HCT116 (cell line): ENCODE data around the gene SLC8A1. TPM values are rescaled to one million over a fixed set of nuclear protein-coding genes. Genes with fewer than 3 reads are reported as not detected.

ENCODE experiments used
- ATAC-seq: fragments of 200-7000 bp; cut with Tn5 transposase; 2 replicates; pipeline ENCODE4 v1.9.1; 2020; ENCODE audit warnings: mild to moderate bottlenecking, moderate library complexity
- BruUV-seq: library from RNA; stranded (reverse); fragments of 400-500 nt; replicated peaks from 2 replicates; lab custom pipeline; 2021; lab: Mats Ljungman, UMichigan
- CTCF ChIA-PET: fragments of 300-600 bp; sonication (Branson Sonifier 250); formaldehyde crosslinking; loops from one replicate; lab custom pipeline; 2021; ENCODE audit warnings: antibody characterized with exemption; lab: Charles Lee
- POLR2A ChIA-PET: fragments of 300-600, 350-600 bp; sonication (Branson Sonifier 250); formaldehyde crosslinking; loops from one replicate; lab custom pipeline; 2021; ENCODE audit warnings: antibody characterized with exemption; lab: Charles Lee
- RAD21 ChIA-PET, 2 experiments: fragments of 300-600 bp; sonication (Branson Sonifier 250); formaldehyde crosslinking; loops; one replicate each; lab custom pipeline; 2023; ENCODE audit warnings: low total read pairs in 2 of 2; ENCODE audit not compliant: uncharacterized antibody in 2 of 2, unreplicated experiment in 2 of 2, low non-redundant PET in 1 of 2; lab: Charles Lee
- DNase-seq: peaks from one replicate; pipeline ENCODE4 v3.0.0-alpha.2; 2010; ENCODE audit warnings: low read depth, low spot score
- H2AFZ ChIP-seq: fragments of 200-600 bp; shearing (Covaris generic), sonication (generic); 2 replicates; pipeline ENCODE4 v1.6.1; 2017; ENCODE audit warnings: low read depth, mixed run types, mixed read lengths, antibody characterized with exemption, low read length; ENCODE audit not compliant: poor library complexity, severe bottlenecking
- H3K27ac ChIP-seq: 2 replicates; pipeline ENCODE4 v1.5.1; 2012; ENCODE audit warnings: low read depth, low read length
- H3K27me3 ChIP-seq: fragments of 200-600 bp; sonication (generic); 2 replicates; pipeline ENCODE4 v1.6.1; 2016; ENCODE audit warnings: mixed run types, low read length, mixed read lengths; ENCODE audit not compliant: insufficient read depth
- H3K36me3 ChIP-seq, 2 experiments: fragments of 200-500 bp in 1 of 2; fragments of 200-600 bp in 1 of 2; sonication (Bioruptor generic) in 1 of 2; sonication (generic) in 1 of 2; 2 replicates each; pipeline versions ENCODE4 v1.5.1 to v1.6.1; 2014 to 2016; ENCODE audit warnings: low read length in 2 of 2, inconsistent platforms in 1 of 2, mixed read lengths in 1 of 2, mixed run types in 1 of 2; ENCODE audit not compliant: insufficient read depth in 2 of 2, control insufficient read depth in 1 of 2
- H3K4me1 ChIP-seq, 2 experiments: fragments of 200-600 bp in 1 of 2; sonication (generic) in 1 of 2; 2 replicates each; pipeline versions ENCODE4 v1.5.1 to v1.6.1; 2012 to 2017; ENCODE audit warnings: low read length in 2 of 2, inconsistent platforms in 1 of 2, mild to moderate bottlenecking in 1 of 2, mixed read lengths in 1 of 2, mixed run types in 1 of 2, moderate library complexity in 1 of 2; ENCODE audit not compliant: insufficient read depth in 2 of 2, control insufficient read depth in 1 of 2
- H3K4me2 ChIP-seq: fragments of 200-600 bp; sonication (generic); 2 replicates; pipeline ENCODE4 v1.6.1; 2017; ENCODE audit warnings: mixed run types, low read length, mixed read lengths
- H3K4me3 ChIP-seq, 2 experiments: fragments of 200-600 bp in 1 of 2; sonication (generic) in 1 of 2; replicated peaks in 1 of 2; 2 replicates each; pipeline ENCODE4 v1.5.1; 2011 to 2016; ENCODE audit warnings: low read length in 2 of 2, control low read depth in 1 of 2, low read depth in 1 of 2, mild to moderate bottlenecking in 1 of 2, mixed read lengths in 1 of 2, mixed run types in 1 of 2
- H3K79me2 ChIP-seq: fragments of 200-600 bp; sonication (generic); 2 replicates; pipeline ENCODE4 v1.6.1; 2017; ENCODE audit warnings: mild to moderate bottlenecking, mixed run types, low read length, moderate library complexity, mixed read lengths; ENCODE audit not compliant: insufficient read depth
- H3K9ac ChIP-seq: fragments of 200-600 bp; sonication (generic); 2 replicates; pipeline ENCODE4 v1.6.1; 2016; ENCODE audit warnings: low read length, mixed read lengths
- H3K9me2 ChIP-seq: fragments of 200-600 bp; sonication (generic), shearing (Covaris generic); 2 replicates; pipeline ENCODE4 v1.6.1; 2017; ENCODE audit warnings: mixed run types, mild to moderate bottlenecking, moderate library complexity; ENCODE audit not compliant: insufficient read depth
- H3K9me3 ChIP-seq, 2 experiments: fragments of 200-500 bp in 1 of 2; fragments of 200-600 bp in 1 of 2; sonication (Bioruptor generic) in 1 of 2; sonication (generic) in 1 of 2; 2 replicates each; pipeline ENCODE4 v1.6.1; 2014 to 2017; ENCODE audit warnings: low read length in 2 of 2, mixed read lengths in 2 of 2, inconsistent platforms in 1 of 2, low read depth in 1 of 2, mild to moderate bottlenecking in 1 of 2, mixed run types in 1 of 2, moderate library complexity in 1 of 2; ENCODE audit not compliant: control insufficient read depth in 1 of 2, insufficient read depth in 1 of 2
- H4K20me1 ChIP-seq: fragments of 200-600 bp; sonication (generic), shearing (Covaris generic); 2 replicates; pipeline ENCODE4 v1.6.1; 2017; ENCODE audit warnings: mixed run types, mild to moderate bottlenecking, moderate library complexity; ENCODE audit not compliant: insufficient read depth
- ATF3 ChIP-seq: IDR thresholded peaks from 2 replicates; pipeline ENCODE4 v1.6.1; 2012
- CBX3 ChIP-seq: IDR thresholded peaks from 2 replicates; pipeline ENCODE4 v1.6.1; 2012; ENCODE audit warnings: low read depth
- CEBPB ChIP-seq: IDR thresholded peaks from 2 replicates; pipeline ENCODE4 v1.6.1; 2012; ENCODE audit warnings: low read depth
- ELF1 ChIP-seq: IDR thresholded peaks from 2 replicates; pipeline ENCODE4 v1.6.1; 2012; ENCODE audit warnings: low read depth, borderline replicate concordance
- EZH2 ChIP-seq: fragments of 200-600 bp; sonication (generic); IDR thresholded peaks from 2 replicates; pipeline ENCODE4 v1.6.1; 2017; ENCODE audit warnings: antibody characterized with exemption, mixed run types
- EZH2phosphoT487 ChIP-seq: fragments of 200-600 bp; IDR thresholded peaks from 2 replicates; pipeline ENCODE4 v1.6.1; 2018; ENCODE audit warnings: antibody characterized with exemption, borderline replicate concordance
- POLR2A ChIP-seq: IDR thresholded peaks from 2 replicates; pipeline ENCODE4 v1.7.0; 2011; ENCODE audit warnings: borderline replicate concordance; ENCODE audit not compliant: insufficient read depth, insufficient read length; ENCODE audit errors: extremely low read depth
- RAD21 ChIP-seq: IDR thresholded peaks from 2 replicates; pipeline ENCODE4 v1.6.1; 2012; ENCODE audit warnings: low read depth, mild to moderate bottlenecking
- SIN3A ChIP-seq: IDR thresholded peaks from 2 replicates; pipeline ENCODE4 v1.6.1; 2012; ENCODE audit warnings: low read depth
- TCF7L2 ChIP-seq: IDR thresholded peaks from 2 replicates; pipeline ENCODE4 v1.7.0; 2011; ENCODE audit warnings: borderline replicate concordance, inconsistent platforms; ENCODE audit not compliant: insufficient read depth, insufficient read length; ENCODE audit errors: extremely low read depth
- YY1 ChIP-seq: IDR thresholded peaks from 2 replicates; pipeline ENCODE4 v1.6.1; 2011; ENCODE audit warnings: low read length, low read depth, moderate library complexity, mild to moderate bottlenecking; ENCODE audit not compliant: insufficient replicate concordance; ENCODE audit errors: extremely low read depth
- ZFX ChIP-seq: fragments of 450-650 bp; IDR thresholded peaks from 2 replicates; pipeline ENCODE4 v1.6.1; 2017
- intact Hi-C: fragments of 100-400 bp; cut with micrococcal nuclease; formaldehyde crosslinking; loops from 2 replicates; pipeline ENCODE4 v1.10.0; 2022
- total RNA-seq: library from RNA; stranded (reverse); gene quantifications from one replicate; pipeline ENCODE4 v1.2.1, GENCODE V29; 2021; ENCODE audit not compliant: unreplicated experiment

Gene SLC8A1
- total RNA-seq, 1 experiment from 2014 or later: 0.07 TPM

GRCh38 chr2:40279001-40279400 lies 172.9 kb downstream of the SLC8A1 start:
- Histone ChIP-seq H3K9me3 (no peaks in the 10 kb centered on the region), H3K4me1 (no peaks in the 10 kb centered on the region), H3K4me2 (no peak overlapping the region), H3K27me3 (peaks cover 48% of the 10 kb centered on the region), H3K9me2 (no peaks in the 10 kb centered on the region), H4K20me1 (no peaks in the 10 kb centered on the region), H3K79me2 (no peaks in the 10 kb centered on the region), H3K27ac (no peak overlapping the region), H3K4me3 (no peak overlapping the region), H3K36me3 (no peaks in the 10 kb centered on the region), H2AFZ (no peak overlapping the region), H3K9ac (no peak overlapping the region)
- intact Hi-C loops: no loop called here
- TF ChIP-seq TCF7L2 (no peak), SIN3A (no peak), YY1 (no peak), ATF3 (no peak), EZH2phosphoT487 (no peak), ELF1 (no peak), CBX3 (no peak), CEBPB (no peak), RAD21 (no peak), ZFX (no peak), EZH2 (no peak)
- no TSS peak for BruUV-seq
- ATAC-seq (no peak), DNase-seq (no peak)
- POLR2A ChIA-PET: no interaction called here
- RAD21 ChIA-PET: no interaction called here
- CTCF ChIA-PET: no interaction called here

GRCh38 chr2:40276076-40276475 lies 175.8 kb downstream of the SLC8A1 start:
- DNase-seq: no peak
- BruUV-seq: no TSS peak
- ChIA-PET POLR2A (no interaction called here), RAD21 (no interaction called here), CTCF (no interaction called here)
- Histone ChIP-seq H4K20me1 (no peaks in the 10 kb centered on the region), H3K27ac (no peak overlapping the region), H3K9me2 (no peaks in the 10 kb centered on the region), H3K4me1 (no peaks in the 10 kb centered on the region), H3K9me3 (no peaks in the 10 kb centered on the region), H3K36me3 (no peaks in the 10 kb centered on the region), H3K27me3 (peaks cover 23% of the 10 kb centered on the region), H3K9ac (no peak overlapping the region), H3K4me3 (no peak overlapping the region), H2AFZ (no peak overlapping the region), H3K4me2 (no peak overlapping the region), H3K79me2 (no peaks in the 10 kb centered on the region)
- no peak for TF ChIP-seq YY1
- TF ChIP-seq POLR2A: no peak
- TF ChIP-seq EZH2phosphoT487: no peak
- TF ChIP-seq ATF3: no peak
- intact Hi-C loops: no loop called here
- no peak for ATAC-seq
